Endothelial cell of umbilical vein (primary cell): ENCODE results near the gene BZW2. TPM values are rescaled to one million over a fixed set of nuclear protein-coding genes. Genes with fewer than 3 reads are reported as not detected.

ENCODE experiments used
- BruUV-seq: library from RNA; stranded (reverse); fragments of 400-500 nt; replicated peaks from 2 replicates; lab custom pipeline; 2021; lab: Mats Ljungman, UMichigan
- CTCF ChIA-PET: fragments of 300-600, 350-600 bp; sonication (Branson Sonifier 250); formaldehyde crosslinking; loops from one replicate; lab custom pipeline; 2021; ENCODE audit warnings: antibody characterized with exemption, inconsistent platforms; lab: Charles Lee
- POLR2A ChIA-PET: fragments of 300-600, 350-600 bp; sonication (Branson Sonifier 250); formaldehyde crosslinking; loops from one replicate; lab custom pipeline; 2021; ENCODE audit warnings: antibody characterized with exemption, inconsistent platforms; lab: Charles Lee
- DNase-seq: peaks from one replicate; pipeline ENCODE4 v3.0.0-alpha.2; 2011; ENCODE audit warnings: low read depth, low spot score
- FAIRE-seq: peaks from 2 replicates; lab custom pipeline; 2011; peaks lifted over from hg19 to GRCh38; lab: Jason Lieb, UNC
- H2AFZ ChIP-seq: 2 replicates; pipeline ENCODE4 v1.6.0; 2012; ENCODE audit warnings: low read depth, low read length, control low read depth, inconsistent platforms
- H3K27ac ChIP-seq: 2 replicates; pipeline ENCODE4 v1.5.1; 2011; ENCODE audit warnings: low read depth, mild to moderate bottlenecking, control low read depth, low read length, moderate library complexity; ENCODE audit not compliant: insufficient read depth
- H3K27me3 ChIP-seq, 2 experiments: 2 replicates each; pipeline versions ENCODE4 v1.6.0 to v1.6.1; 2011; ENCODE audit warnings: low read length in 2 of 2, mixed read lengths in 1 of 2; ENCODE audit not compliant: control insufficient read depth in 2 of 2, insufficient read depth in 2 of 2
- H3K36me3 ChIP-seq, 2 experiments: 2 replicates in 1 of 2; 3 replicates in 1 of 2; pipeline ENCODE4 v1.5.1; 2011; ENCODE audit warnings: low read length in 2 of 2, mild to moderate bottlenecking in 1 of 2, moderate library complexity in 1 of 2; ENCODE audit not compliant: control insufficient read depth in 2 of 2, insufficient read depth in 2 of 2; ENCODE audit errors: extremely low read depth in 1 of 2
- H3K4me1 ChIP-seq: 3 replicates; pipeline ENCODE4 v1.5.1; 2011; ENCODE audit warnings: mild to moderate bottlenecking, low read length; ENCODE audit not compliant: control insufficient read depth, insufficient read depth; ENCODE audit errors: extremely low read depth
- H3K4me2 ChIP-seq: 2 replicates; pipeline ENCODE4 v1.6.1; 2011; ENCODE audit warnings: low read length, control low read depth, mixed read lengths; ENCODE audit not compliant: insufficient read depth
- H3K4me3 ChIP-seq, 3 experiments: fragments of 200-600 bp in 1 of 3; sonication (generic), shearing (Covaris generic) in 1 of 3; replicated peaks in 1 of 3; 2 replicates each; pipeline ENCODE4 v1.5.1; 2011 to 2016; ENCODE audit warnings: control low read depth in 3 of 3, low read length in 3 of 3, mild to moderate bottlenecking in 2 of 3, inconsistent platforms in 1 of 3, low read depth in 1 of 3, moderate library complexity in 1 of 3; ENCODE audit not compliant: insufficient read depth in 1 of 3
- H3K79me2 ChIP-seq: 2 replicates; pipeline ENCODE4 v1.6.0; 2012; ENCODE audit warnings: low read length, inconsistent platforms; ENCODE audit not compliant: control insufficient read depth, insufficient read depth
- H3K9ac ChIP-seq: replicated peaks from 2 replicates; pipeline ENCODE3; 2011; ENCODE audit warnings: low read length, control low read depth; ENCODE audit not compliant: insufficient read depth; ENCODE audit errors: extremely low read depth
- H3K9me1 ChIP-seq: replicated peaks from 3 replicates; pipeline ENCODE4 v1.6.0; 2011; ENCODE audit warnings: mild to moderate bottlenecking, low read length; ENCODE audit not compliant: control insufficient read depth, insufficient read depth; ENCODE audit errors: extremely low read depth
- H3K9me3 ChIP-seq: replicated peaks from 2 replicates; pipeline ENCODE4 v1.5.1; 2012; ENCODE audit warnings: low read length, inconsistent platforms; ENCODE audit not compliant: control insufficient read depth, insufficient read depth
- H4K20me1 ChIP-seq: replicated peaks from 2 replicates; pipeline ENCODE3; 2011; ENCODE audit warnings: mild to moderate bottlenecking, low read length; ENCODE audit not compliant: control insufficient read depth, insufficient read depth; ENCODE audit errors: extremely low read depth
- EZH2 ChIP-seq: IDR thresholded peaks from 2 replicates; pipeline ENCODE4 v1.6.1; 2012; ENCODE audit warnings: borderline replicate concordance, low read depth, mild to moderate bottlenecking, moderate library complexity, low read length, inconsistent platforms; ENCODE audit not compliant: severe bottlenecking
- FOS ChIP-seq: IDR thresholded peaks from 2 replicates; pipeline ENCODE4 v1.6.1; 2011; ENCODE audit warnings: mild to moderate bottlenecking, low read length, moderate library complexity, borderline replicate concordance; ENCODE audit not compliant: insufficient read depth
- JUN ChIP-seq: IDR thresholded peaks from 2 replicates; pipeline ENCODE4 v1.6.1; 2011; ENCODE audit warnings: borderline replicate concordance, low read depth; ENCODE audit not compliant: insufficient read length, insufficient read depth
- MYC ChIP-seq: IDR thresholded peaks from one replicate; pipeline ENCODE4 v1.6.1; 2011; ENCODE audit warnings: mild to moderate bottlenecking, low read depth, low read length
- POLR2A ChIP-seq: IDR thresholded peaks from 2 replicates; pipeline ENCODE4 v1.6.1; 2012; ENCODE audit warnings: low read depth, mild to moderate bottlenecking, control low read depth, low read length
- POLR2AphosphoS5 ChIP-seq: IDR thresholded peaks from 2 replicates; pipeline ENCODE4 v1.6.1; 2012; ENCODE audit warnings: low read depth, mild to moderate bottlenecking, control low read depth, low read length, moderate library complexity; ENCODE audit not compliant: insufficient read depth
- dilution Hi-C: fragments of 300-500 bp; cut with MboI; formaldehyde crosslinking; loops from one replicate; pipeline ENCODE4 v1.15.0; 2019; ENCODE audit warnings: low sequenced_read_pairs; ENCODE audit not compliant: extremely low pct_ligation_motif_present
- intact Hi-C: fragments of 100-400 bp; cut with micrococcal nuclease; formaldehyde crosslinking; loops from one replicate; pipeline ENCODE4 v1.10.0; 2022
- polyA plus RNA-seq, 4 experiments: library from polyadenylated mRNA; depleted of rRNA in 3 of 4; stranded (reverse) in 3 of 4; unstranded in 1 of 4; fragments of >200 nt; gene quantifications; 2 replicates each; pipeline versions ENCODE4 v1.2.1 to v1.2.3, GENCODE V29; 2011 to 2012; ENCODE audit warnings: missing spikeins in 1 of 4
- total RNA-seq: library from RNA; stranded (reverse); gene quantifications from 2 replicates; pipeline ENCODE4 v1.2.3, GENCODE V29; 2021
- TF ChIP-seq, protein P1 (sequence below): IDR thresholded peaks from 2 replicates; pipeline ENCODE4 v1.6.1; 2011; ENCODE audit not compliant: insufficient read depth, insufficient read length

Gene BZW2
- total and polyA plus RNA-seq, 2 donors (not counting 3 experiments of a cell fraction or from before 2014, with no cell fraction given) = 39.7 to 106 TPM

DNA sequence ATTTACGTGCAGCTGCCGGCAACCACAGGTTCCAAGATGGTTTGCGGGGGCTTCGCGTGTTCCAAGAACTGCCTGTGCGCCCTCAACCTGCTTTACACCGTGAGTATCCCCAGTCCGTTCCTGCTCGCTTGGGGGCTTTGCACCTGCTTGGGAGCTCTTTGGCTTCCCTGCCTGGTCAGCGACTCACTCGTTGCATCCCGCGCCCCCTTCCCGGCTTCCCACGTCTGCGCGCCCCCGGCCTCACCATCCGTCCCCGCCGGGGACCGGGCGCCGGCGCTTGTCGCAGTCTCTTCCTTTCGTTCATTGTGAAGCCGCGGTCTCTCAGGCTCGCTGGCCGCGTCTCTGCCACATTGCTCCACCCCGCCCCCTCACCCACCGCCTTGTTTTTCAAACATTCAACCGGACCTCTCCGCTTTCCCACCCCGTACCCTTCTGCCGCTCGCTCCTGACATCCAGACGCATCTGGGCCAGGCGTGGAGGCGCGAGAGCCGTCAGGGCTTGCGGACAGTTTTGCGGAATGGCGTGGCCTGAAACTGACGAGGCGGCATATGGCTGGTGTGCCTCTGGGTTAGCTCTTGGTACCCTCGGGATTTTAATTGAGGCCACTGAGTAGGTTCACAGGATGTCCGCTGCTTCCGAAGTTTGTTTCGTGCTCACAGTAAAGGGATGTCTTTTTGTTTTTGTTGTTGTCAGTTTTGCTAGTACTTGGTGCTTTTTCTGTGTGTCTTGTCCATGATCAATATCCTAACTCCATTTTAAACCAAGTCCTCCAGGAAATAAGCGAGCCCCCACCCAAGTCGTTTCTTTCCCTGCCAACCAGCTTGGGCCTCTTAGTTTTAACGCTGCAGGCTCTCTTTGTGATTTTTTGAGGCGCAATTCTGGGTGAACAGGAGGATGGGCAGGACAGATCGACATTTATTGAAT lies 108.2 kb downstream of the BZW2 start:
- dilution Hi-C loops (no loop called here), intact Hi-C loops (loop anchor here (1.0 to 5.0 kb wide), 3 partner anchors 11 to 107 kb away; partner anchors contain the start of genes ANKMY2 and BZW2)
- H3K4me2 ChIP-seq = peak overlapping the region; percentile 97
- TSS peak; percentile 44 for BruUV-seq
- peak overlapping the region; percentile 96 for H2AFZ ChIP-seq
- H3K4me3 ChIP-seq = peak overlapping the region; percentile 64 to 94 (median 81)
- ChIA-PET POLR2A (no interaction called here), CTCF (interaction anchor here (1.3 to 3.1 kb wide), 3 partner anchors 11 to 189 kb away, joined by 3 to 8 read pairs (median 7); no protein-coding TSS in a partner anchor)
- peaks cover 12% of the 10 kb centered on the region for H3K4me1 ChIP-seq
- DNase-seq (peak; percentile 57), FAIRE-seq (peak; percentile 68)
- H3K9me1 ChIP-seq = peaks cover 2% of the 10 kb centered on the region
- no peaks in the 10 kb centered on the region for H3K27me3 ChIP-seq
- no peaks in the 10 kb centered on the region for H3K9me3 ChIP-seq
- TF ChIP-seq POLR2AphosphoS5 (no peak), JUN (no peak), FOS (no peak), MYC (no peak), EZH2 (no peak), POLR2A (no peak)
- TF ChIP-seq, protein P1, sequence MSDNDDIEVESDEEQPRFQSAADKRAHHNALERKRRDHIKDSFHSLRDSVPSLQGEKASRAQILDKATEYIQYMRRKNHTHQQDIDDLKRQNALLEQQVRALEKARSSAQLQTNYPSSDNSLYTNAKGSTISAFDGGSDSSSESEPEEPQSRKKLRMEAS = no peak
- H3K79me2 ChIP-seq = no peaks in the 10 kb centered on the region
- H3K27ac ChIP-seq = peak overlapping the region; percentile 9
- H3K9ac ChIP-seq = peak overlapping the region; percentile 71
- H4K20me1 ChIP-seq = no peaks in the 10 kb centered on the region
- no peaks in the 10 kb centered on the region for H3K36me3 ChIP-seq
